Measurements from ENCODE around the gene PGLYRP1.
A peak's percentile ranks its signal among the peaks of the same experiment; 100 is the strongest.

PGLYRP1 gene

DNA sequence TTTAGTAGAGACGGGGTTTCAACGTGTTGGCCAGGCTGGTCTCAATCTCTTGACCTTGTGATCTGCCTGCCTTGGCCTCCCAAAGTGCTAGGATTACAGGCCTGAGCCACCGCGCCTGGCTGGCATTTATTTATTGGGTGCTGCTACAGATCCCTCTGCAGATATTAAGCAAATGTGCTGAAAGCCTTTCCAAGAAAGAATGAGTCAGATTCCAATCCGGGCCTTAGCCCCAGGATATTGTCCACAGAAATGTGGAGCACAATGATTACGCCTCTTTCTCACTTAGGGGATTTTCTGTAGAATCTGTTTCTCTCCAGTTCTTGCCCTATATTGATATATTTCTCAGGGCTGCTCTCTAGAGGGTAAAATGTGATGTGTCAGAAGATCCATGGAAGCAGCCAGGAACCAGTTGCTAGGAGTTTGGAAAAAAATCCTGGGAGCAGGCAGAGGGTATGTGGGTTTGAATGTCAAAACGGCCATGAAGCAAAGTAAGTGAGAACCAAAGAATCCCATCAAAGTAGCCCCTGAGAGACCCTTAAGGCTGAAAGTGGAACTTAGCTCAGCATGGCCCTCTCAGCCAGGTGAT is 42.7 kb upstream of the PGLYRP1 start:
- no peaks in the 10 kb centered on the region for H3K36me3 Mint-ChIP-seq (ENCODE audit: low read depth)
- H3K27ac Mint-ChIP-seq = peak overlapping the region in 1 of 3 experiments; percentile 11
- peaks cover 17% of the 10 kb centered on the region for H3K9me3 Mint-ChIP-seq
- no peak overlapping the region for H3K4me3 Mint-ChIP-seq
- no peak for TF ChIP-seq CTCF (IDR thresholded peaks at IDR 0.05; ENCODE audit: unreplicated experiment in 3 of 3)
- peaks cover 23% of the 10 kb centered on the region for H3K27me3 Mint-ChIP-seq (ENCODE audit: low read depth)
- peaks cover 6% of the 10 kb centered on the region for H3K4me1 Mint-ChIP-seq

DNA sequence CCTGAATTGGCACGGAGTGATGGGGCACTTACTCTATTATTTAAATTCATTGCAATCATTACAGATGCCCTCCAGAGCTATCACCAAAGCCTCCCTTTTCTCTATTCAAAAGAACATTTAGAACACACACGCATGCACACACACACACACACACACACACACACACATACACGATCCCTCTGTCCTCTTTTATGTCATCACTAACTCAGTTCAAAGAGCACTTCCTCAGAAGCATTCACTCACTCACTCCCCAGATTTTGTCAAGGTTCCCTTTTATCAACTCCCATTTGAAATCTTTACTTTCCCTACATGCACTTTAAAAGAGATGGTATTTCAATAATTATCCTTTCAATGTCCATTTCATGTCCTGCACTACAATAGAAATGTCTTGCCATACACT is 40.3 kb upstream of the PGLYRP1 start:
- Mint-ChIP-seq H3K27ac (no peak overlapping the region), H3K36me3 (ENCODE audit: low read depth) (no peaks in the 10 kb centered on the region), H3K4me3 (no peak overlapping the region), H3K4me1 (no peaks in the 10 kb centered on the region), H3K9me3 (peaks cover 20% of the 10 kb centered on the region), H3K27me3 (ENCODE audit: low read depth) (peaks cover 19% of the 10 kb centered on the region)
- no peak for TF ChIP-seq CTCF (IDR thresholded peaks at IDR 0.05; ENCODE audit: unreplicated experiment in 3 of 3)

GRCh38 chr19:46060012-46060411 is 37.2 kb upstream of the PGLYRP1 start:
- Mint-ChIP-seq H3K27me3 (ENCODE audit: low read depth) (peaks cover 15% of the 10 kb centered on the region), H3K4me3 (no peak overlapping the region), H3K4me1 (no peaks in the 10 kb centered on the region), H3K9me3 (peaks cover 24% of the 10 kb centered on the region), H3K36me3 (ENCODE audit: low read depth) (no peaks in the 10 kb centered on the region), H3K27ac (no peak overlapping the region)
- TF ChIP-seq CTCF (IDR thresholded peaks at IDR 0.05; ENCODE audit: unreplicated experiment in 3 of 3) = no peak

- no peaks in the 10 kb centered on the region for H3K4me1 Mint-ChIP-seq
- peaks cover 24% of the 10 kb centered on the region for H3K9me3 Mint-ChIP-seq
- H3K4me3 Mint-ChIP-seq = no peak overlapping the region
- H3K27me3 Mint-ChIP-seq (ENCODE audit: low read depth) = peaks cover 18% of the 10 kb centered on the region
- no peak for TF ChIP-seq CTCF (IDR thresholded peaks at IDR 0.05; ENCODE audit: unreplicated experiment in 3 of 3)
- H3K36me3 Mint-ChIP-seq (ENCODE audit: low read depth) = no peaks in the 10 kb centered on the region
- H3K27ac Mint-ChIP-seq = no peak overlapping the region
These were observed 35.9 kb upstream of the PGLYRP1 start for GRCh38 chr19:46058778-46059177.

- no peaks in the 10 kb centered on the region for H3K36me3 Mint-ChIP-seq (ENCODE audit: low read depth)
- H3K4me1 Mint-ChIP-seq = no peaks in the 10 kb centered on the region
- no peak overlapping the region for H3K27ac Mint-ChIP-seq
- H3K4me3 Mint-ChIP-seq = no peak overlapping the region
- H3K27me3 Mint-ChIP-seq (ENCODE audit: low read depth) = peaks cover 26% of the 10 kb centered on the region
- peaks cover 15% of the 10 kb centered on the region for H3K9me3 Mint-ChIP-seq
- TF ChIP-seq CTCF (IDR thresholded peaks at IDR 0.05; ENCODE audit: unreplicated experiment in 3 of 3) = no peak
These were observed 33.7 kb upstream of the PGLYRP1 start for GRCh38 chr19:46056536-46056935.

GRCh38 chr19:46052896-46053295 is 30.0 kb upstream of the PGLYRP1 start:
- no peaks in the 10 kb centered on the region for H3K4me1 Mint-ChIP-seq
- H3K36me3 Mint-ChIP-seq (ENCODE audit: low read depth) = no peaks in the 10 kb centered on the region
- no peak overlapping the region for H3K27ac Mint-ChIP-seq
- H3K4me3 Mint-ChIP-seq = no peak overlapping the region
- peaks cover 38% of the 10 kb centered on the region for H3K27me3 Mint-ChIP-seq (ENCODE audit: low read depth)
- TF ChIP-seq CTCF (IDR thresholded peaks at IDR 0.05; ENCODE audit: unreplicated experiment in 3 of 3) = no peak
- peaks cover 26% of the 10 kb centered on the region for H3K9me3 Mint-ChIP-seq
